Hepatocyte (in vitro differentiated cells): ENCODE data around the gene LRMDA. TPM values are rescaled to one million over a fixed set of nuclear protein-coding genes. Genes with fewer than 3 reads are reported as not detected.

ENCODE experiments used
- DNase-seq: peaks from one replicate; pipeline ENCODE4 v3.0.0-alpha.2; 2016; ENCODE audit warnings: low spot score
- H2AFZ ChIP-seq: fragments of 200-600 bp; sonication (generic); 2 replicates; pipeline ENCODE4 v1.6.0; 2016; ENCODE audit warnings: antibody characterized with exemption, mild to moderate bottlenecking
- H3K27ac ChIP-seq: fragments of 200-600 bp; sonication (generic); 2 replicates; pipeline ENCODE4 v1.5.1; 2016; ENCODE audit warnings: mild to moderate bottlenecking
- H3K27me3 ChIP-seq: fragments of 200-600 bp; sonication (generic); 2 replicates; pipeline ENCODE4 v1.6.1; 2016
- H3K36me3 ChIP-seq: fragments of 200-600 bp; sonication (generic); replicated peaks from 2 replicates; pipeline ENCODE4 v1.5.1; 2016; ENCODE audit warnings: low read depth; ENCODE audit not compliant: insufficient read depth
- H3K4me1 ChIP-seq: fragments of 200-600 bp; sonication (generic); 2 replicates; pipeline ENCODE4 v1.5.1; 2016; ENCODE audit warnings: mild to moderate bottlenecking, moderate library complexity; ENCODE audit not compliant: insufficient read depth
- H3K4me2 ChIP-seq: fragments of 200-600 bp; sonication (generic); 2 replicates; pipeline ENCODE4 v1.6.0; 2016
- H3K4me3 ChIP-seq: fragments of 200-600 bp; sonication (generic); 2 replicates; pipeline ENCODE4 v1.5.1; 2016; ENCODE audit warnings: mild to moderate bottlenecking
- H3K79me2 ChIP-seq: fragments of 200-600 bp; sonication (generic); 2 replicates; pipeline ENCODE4 v1.6.0; 2017; ENCODE audit warnings: mild to moderate bottlenecking
- H3K9me2 ChIP-seq: fragments of 200-600 bp; sonication (generic); replicated peaks from 2 replicates; pipeline ENCODE4 v1.6.0; 2017; ENCODE audit warnings: mild to moderate bottlenecking; ENCODE audit not compliant: insufficient read depth
- H3K9me3 ChIP-seq: fragments of 200-600 bp; sonication (generic); 2 replicates; pipeline ENCODE4 v1.5.1; 2016; ENCODE audit warnings: low read depth, mild to moderate bottlenecking
- H4K20me1 ChIP-seq: fragments of 200-600 bp; sonication (generic); 2 replicates; pipeline ENCODE4 v1.6.0; 2016; ENCODE audit warnings: mild to moderate bottlenecking; ENCODE audit not compliant: insufficient read depth, poor library complexity, severe bottlenecking
- EZH2 ChIP-seq: fragments of 200-600 bp; sonication (generic); IDR thresholded peaks from 2 replicates; pipeline ENCODE4 v1.6.1; 2016; ENCODE audit warnings: antibody characterized with exemption, mild to moderate bottlenecking, borderline replicate concordance
- EZH2phosphoT487 ChIP-seq: fragments of 200-600 bp; sonication (generic); IDR thresholded peaks from one replicate; pipeline ENCODE4 v1.6.1; 2018; ENCODE audit warnings: antibody characterized with exemption, mild to moderate bottlenecking, low read depth, moderate library complexity; ENCODE audit not compliant: unreplicated experiment, severe bottlenecking
- WGBS: methylation state at CpG from one replicate; pipeline ENCODE4 v1.1.6; 2016; ENCODE audit warnings: low lambda C conversion rate; ENCODE audit errors: missing lambda C conversion rate; 5-methylcytosine and 5-hydroxymethylcytosine counted together
- polyA plus RNA-seq: library from polyadenylated mRNA; unstranded; fragments of >200 nt; fragmentation: Nextera tagmentation; extraction: Ambion mirVana; gene quantifications from 2 replicates; pipeline ENCODE4 v1.2.1, GENCODE V29; 2016
- total RNA-seq: library from RNA; depleted of rRNA; stranded (reverse); fragments of >200 nt; gene quantifications from 2 replicates; pipeline ENCODE4 v1.2.3, GENCODE V29; 2014
- TF ChIP-seq, protein P1 (sequence below): fragments of 200-600 bp; sonication (generic); IDR thresholded peaks from 2 replicates; pipeline ENCODE4 v1.5.1; 2016; ENCODE audit warnings: antibody characterized with exemption, mild to moderate bottlenecking; ENCODE audit not compliant: poor library complexity

Gene LRMDA
- total and polyA plus RNA-seq, 2 experiments from 2014 or later: 5.6 to 15.7 TPM

DNA sequence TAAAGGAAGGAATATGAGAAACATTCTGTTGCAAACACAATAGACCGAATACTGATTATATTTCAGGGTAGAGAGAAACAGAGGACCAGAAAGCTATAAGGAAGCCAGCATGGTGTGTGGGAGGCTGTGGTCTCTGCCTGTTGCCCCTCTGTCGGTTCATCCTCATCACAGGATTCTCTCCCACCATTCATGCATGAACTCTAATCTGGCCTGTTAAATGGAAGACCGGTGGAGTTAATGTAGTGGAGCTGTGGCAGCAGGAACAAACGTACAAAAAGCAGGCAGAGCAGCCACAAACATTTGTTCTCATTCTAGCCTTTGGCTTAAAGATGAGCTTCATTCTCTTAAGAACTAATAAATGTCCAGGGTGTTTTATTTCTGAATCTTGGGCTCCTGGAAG is 902.4 kb downstream of the LRMDA start:
- Histone ChIP-seq H4K20me1 (no peaks in the 10 kb centered on the region), H3K36me3 (no peaks in the 10 kb centered on the region), H2AFZ (no peak overlapping the region), H3K4me3 (no peak overlapping the region), H3K79me2 (no peaks in the 10 kb centered on the region), H3K9me3 (no peaks in the 10 kb centered on the region), H3K4me1 (peaks cover 28% of the 10 kb centered on the region), H3K27ac (no peak overlapping the region), H3K27me3 (no peaks in the 10 kb centered on the region), H3K9me2 (no peaks in the 10 kb centered on the region), H3K4me2 (no peak overlapping the region)
- DNase-seq: no peak
- WGBS: 72% methylated on average over 4 of the region's 4 CpGs
- TF ChIP-seq EZH2: no peak
- TF ChIP-seq EZH2phosphoT487: no peak
- TF ChIP-seq, protein P1, sequence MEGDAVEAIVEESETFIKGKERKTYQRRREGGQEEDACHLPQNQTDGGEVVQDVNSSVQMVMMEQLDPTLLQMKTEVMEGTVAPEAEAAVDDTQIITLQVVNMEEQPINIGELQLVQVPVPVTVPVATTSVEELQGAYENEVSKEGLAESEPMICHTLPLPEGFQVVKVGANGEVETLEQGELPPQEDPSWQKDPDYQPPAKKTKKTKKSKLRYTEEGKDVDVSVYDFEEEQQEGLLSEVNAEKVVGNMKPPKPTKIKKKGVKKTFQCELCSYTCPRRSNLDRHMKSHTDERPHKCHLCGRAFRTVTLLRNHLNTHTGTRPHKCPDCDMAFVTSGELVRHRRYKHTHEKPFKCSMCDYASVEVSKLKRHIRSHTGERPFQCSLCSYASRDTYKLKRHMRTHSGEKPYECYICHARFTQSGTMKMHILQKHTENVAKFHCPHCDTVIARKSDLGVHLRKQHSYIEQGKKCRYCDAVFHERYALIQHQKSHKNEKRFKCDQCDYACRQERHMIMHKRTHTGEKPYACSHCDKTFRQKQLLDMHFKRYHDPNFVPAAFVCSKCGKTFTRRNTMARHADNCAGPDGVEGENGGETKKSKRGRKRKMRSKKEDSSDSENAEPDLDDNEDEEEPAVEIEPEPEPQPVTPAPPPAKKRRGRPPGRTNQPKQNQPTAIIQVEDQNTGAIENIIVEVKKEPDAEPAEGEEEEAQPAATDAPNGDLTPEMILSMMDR: no peak

DNA sequence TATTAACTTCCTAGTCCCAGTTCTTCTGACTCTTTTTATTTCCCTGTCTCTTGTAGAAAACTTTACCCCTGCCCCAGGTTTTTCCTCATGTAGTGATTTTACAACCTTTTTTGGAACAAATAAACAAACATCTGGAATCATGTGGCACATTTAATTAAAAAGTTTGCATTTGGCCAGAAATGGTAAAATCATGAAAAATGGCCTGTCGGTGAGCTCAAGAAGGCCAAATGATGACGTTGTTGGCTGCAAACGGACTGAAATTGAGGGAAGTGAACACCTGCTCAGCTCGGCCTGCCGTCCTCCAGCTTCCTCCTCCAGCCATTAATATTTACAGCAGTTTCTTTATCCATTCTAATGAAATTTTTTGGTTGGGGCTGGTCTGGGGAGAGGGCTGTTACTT is 902.8 kb downstream of the LRMDA start:
- H3K27me3 ChIP-seq: no peaks in the 10 kb centered on the region
- DNase-seq: no peak

DNA sequence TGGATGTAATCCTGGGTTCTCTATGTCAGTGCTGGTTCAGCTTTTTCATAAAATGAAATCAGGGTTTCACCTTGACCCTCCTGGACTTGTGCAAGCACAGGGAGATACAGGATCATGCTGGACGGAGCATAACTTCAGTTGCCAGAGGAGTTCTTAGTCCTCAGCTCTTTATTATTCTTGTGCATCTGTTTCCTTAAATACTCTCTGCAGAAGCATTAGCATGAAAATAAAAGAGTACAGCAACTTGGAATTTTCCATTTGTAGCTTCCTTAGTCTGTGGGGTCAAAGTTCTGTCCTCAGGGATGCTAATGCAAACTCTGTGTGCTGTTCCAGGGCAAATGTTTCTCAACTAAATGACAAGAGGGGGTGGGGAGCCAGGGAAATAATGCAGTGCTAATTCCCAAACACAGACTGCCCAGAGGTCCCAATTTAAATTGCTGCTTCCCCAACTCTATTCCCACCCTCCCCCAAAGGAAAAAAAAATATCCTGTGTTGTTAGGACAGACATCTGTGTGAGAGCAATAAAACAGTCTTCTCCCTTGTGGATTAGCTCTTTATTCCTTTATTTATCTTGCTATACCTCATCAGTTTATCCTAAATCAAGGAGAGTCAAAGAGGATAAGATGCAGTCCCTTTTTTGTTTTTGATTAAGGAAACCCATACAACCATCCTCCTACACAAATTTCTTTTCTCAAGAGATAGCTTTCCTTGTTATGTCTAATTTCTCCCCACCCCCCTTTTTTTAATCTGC is 905.0 kb downstream of the LRMDA start:
- no peaks in the 10 kb centered on the region for H3K79me2 ChIP-seq
- no peaks in the 10 kb centered on the region for H3K27me3 ChIP-seq
- DNase-seq: peak; percentile 34
- H3K4me3 ChIP-seq: no peak overlapping the region
- H3K4me2 ChIP-seq: peak overlapping the region; percentile 51
- peaks cover 28% of the 10 kb centered on the region for H3K4me1 ChIP-seq
- H3K9me2 ChIP-seq: no peaks in the 10 kb centered on the region
- peak overlapping the region; percentile 77 for H3K27ac ChIP-seq
- 30% methylated on average over 1 of the region's 1 CpG for WGBS
- no peaks in the 10 kb centered on the region for H3K9me3 ChIP-seq
- no peak overlapping the region for H2AFZ ChIP-seq
- H3K36me3 ChIP-seq: no peaks in the 10 kb centered on the region
- no peaks in the 10 kb centered on the region for H4K20me1 ChIP-seq
- no peak for TF ChIP-seq EZH2phosphoT487
- TF ChIP-seq EZH2: no peak
- TF ChIP-seq, protein P1: no peak

More for the DNA sequence above, 902.8 kb downstream of the LRMDA start:
- TF ChIP-seq EZH2phosphoT487: no peak
- TF ChIP-seq EZH2: no peak
- TF ChIP-seq, protein P1: no peak
- no peak overlapping the region for H3K27ac ChIP-seq
- WGBS: 82% methylated on average over 5 of the region's 5 CpGs
- H3K9me2 ChIP-seq: no peaks in the 10 kb centered on the region
- H4K20me1 ChIP-seq: no peaks in the 10 kb centered on the region
- H2AFZ ChIP-seq: no peak overlapping the region
- no peaks in the 10 kb centered on the region for H3K9me3 ChIP-seq
- H3K79me2 ChIP-seq: no peaks in the 10 kb centered on the region
- H3K36me3 ChIP-seq: no peaks in the 10 kb centered on the region
- H3K4me3 ChIP-seq: no peak overlapping the region
- H3K4me1 ChIP-seq: peaks cover 28% of the 10 kb centered on the region
- H3K4me2 ChIP-seq: no peak overlapping the region
